GM12872 (cell line): ENCODE measurements around the gene SNTA1.

Experiments used
- TF ChIP-seq, protein P1 (sequence below): IDR thresholded peaks from 3 replicates; pipeline ENCODE4 v1.5.1; 2011; ENCODE audit warnings: low read depth, mild to moderate bottlenecking, low read length, moderate library complexity; ENCODE audit not compliant: insufficient read depth

Gene SNTA1

DNA sequence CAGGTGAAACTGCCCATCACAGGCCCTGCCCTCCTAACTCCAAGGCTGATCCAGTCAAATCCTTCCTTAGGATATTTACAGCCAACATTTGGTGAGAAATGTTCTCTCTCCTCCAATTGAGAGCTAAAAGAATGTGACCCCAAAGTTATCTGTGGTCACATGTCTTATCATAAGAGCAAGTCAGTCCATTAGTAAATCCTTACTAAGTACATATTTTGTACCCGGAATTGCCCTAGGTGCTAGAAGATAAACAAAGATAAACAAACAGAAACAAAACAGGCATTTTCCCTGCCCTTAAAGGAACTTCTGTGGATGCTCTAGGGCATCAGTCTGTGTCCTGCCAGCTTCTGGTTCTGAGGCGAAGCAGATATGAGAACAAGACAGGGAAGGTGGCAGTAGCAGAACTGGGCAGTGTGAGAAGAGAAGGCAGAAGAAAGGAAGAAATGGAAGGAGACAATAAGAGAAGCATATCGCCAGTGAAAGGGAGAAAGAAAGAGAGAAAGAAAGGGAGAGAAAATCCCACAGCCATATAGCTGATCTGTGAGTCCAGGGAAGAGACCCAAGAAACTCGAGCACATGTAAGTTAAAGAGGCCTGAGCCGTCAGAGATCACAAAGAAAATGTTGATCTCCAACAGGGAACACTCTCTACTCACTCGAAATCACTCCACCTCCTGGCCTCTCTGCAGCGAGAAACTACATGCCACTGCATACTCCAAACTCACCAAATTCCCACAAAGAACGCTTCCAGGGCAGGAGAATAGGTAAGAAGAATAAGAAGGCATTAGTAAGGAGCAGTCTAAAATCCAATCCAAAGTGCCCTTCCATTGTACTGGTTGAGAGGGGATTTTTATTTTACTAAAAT, 83.9 kb downstream of the SNTA1 start:
- TF ChIP-seq, protein P1, sequence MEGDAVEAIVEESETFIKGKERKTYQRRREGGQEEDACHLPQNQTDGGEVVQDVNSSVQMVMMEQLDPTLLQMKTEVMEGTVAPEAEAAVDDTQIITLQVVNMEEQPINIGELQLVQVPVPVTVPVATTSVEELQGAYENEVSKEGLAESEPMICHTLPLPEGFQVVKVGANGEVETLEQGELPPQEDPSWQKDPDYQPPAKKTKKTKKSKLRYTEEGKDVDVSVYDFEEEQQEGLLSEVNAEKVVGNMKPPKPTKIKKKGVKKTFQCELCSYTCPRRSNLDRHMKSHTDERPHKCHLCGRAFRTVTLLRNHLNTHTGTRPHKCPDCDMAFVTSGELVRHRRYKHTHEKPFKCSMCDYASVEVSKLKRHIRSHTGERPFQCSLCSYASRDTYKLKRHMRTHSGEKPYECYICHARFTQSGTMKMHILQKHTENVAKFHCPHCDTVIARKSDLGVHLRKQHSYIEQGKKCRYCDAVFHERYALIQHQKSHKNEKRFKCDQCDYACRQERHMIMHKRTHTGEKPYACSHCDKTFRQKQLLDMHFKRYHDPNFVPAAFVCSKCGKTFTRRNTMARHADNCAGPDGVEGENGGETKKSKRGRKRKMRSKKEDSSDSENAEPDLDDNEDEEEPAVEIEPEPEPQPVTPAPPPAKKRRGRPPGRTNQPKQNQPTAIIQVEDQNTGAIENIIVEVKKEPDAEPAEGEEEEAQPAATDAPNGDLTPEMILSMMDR = no peak
